Stimulated activated naive CD8-positive, alpha-beta T cell treated with anti-CD3 and anti-CD28 coated beads, Interleukin-15, amount 100 ng/mL, for 72 hours (primary cell): ENCODE data around the gene HOXD9.

Experiments
- ATAC-seq: fragments of 150-1000 bp; cut with Tn5 transposase; 2 replicates; pipeline ENCODE4 v1.10.0; 2021; ENCODE audit warnings: mild to moderate bottlenecking, moderate library complexity
- DNase-seq, 2 donors: peaks; one replicate each; pipeline ENCODE4 v3.0.0; 2021 to 2022
- H3K27ac Mint-ChIP-seq, 2 donors: one replicate each; pipeline ENCODE4 v1.8.0; 2022; ENCODE audit warnings: mild to moderate bottlenecking in 2 of 2, mixed read lengths in 2 of 2, moderate library complexity in 2 of 2
- H3K27me3 Mint-ChIP-seq: one replicate; pipeline ENCODE4 v1.8.0; 2022; ENCODE audit warnings: mixed read lengths
- H3K4me1 Mint-ChIP-seq: one replicate; pipeline ENCODE4 v1.8.0; 2022; ENCODE audit warnings: mild to moderate bottlenecking, mixed read lengths
- H3K4me3 Mint-ChIP-seq, 2 donors: one replicate each; pipeline ENCODE4 v1.8.0; 2022; ENCODE audit warnings: mild to moderate bottlenecking in 2 of 2, mixed read lengths in 2 of 2, moderate library complexity in 1 of 2
- H3K9me3 Mint-ChIP-seq, 2 donors: one replicate each; pipeline ENCODE4 v1.8.0; 2022; ENCODE audit warnings: mixed read lengths in 2 of 2

Gene HOXD9

GRCh38 chr2:176174382-176174823 lies 51.9 kb downstream of the HOXD9 start:
- Mint-ChIP-seq H3K4me1 (peaks cover 50% of the 10 kb centered on the region), H3K27me3 (peaks cover 100% of the 10 kb centered on the region), H3K27ac (no peak overlapping the region), H3K9me3 (no peaks in the 10 kb centered on the region), H3K4me3 (peak overlapping the region; percentile 74 to 75)
- no peak for DNase-seq
- ATAC-seq: no peak
